Measurements from ENCODE around the gene PTPN2.

DNA sequence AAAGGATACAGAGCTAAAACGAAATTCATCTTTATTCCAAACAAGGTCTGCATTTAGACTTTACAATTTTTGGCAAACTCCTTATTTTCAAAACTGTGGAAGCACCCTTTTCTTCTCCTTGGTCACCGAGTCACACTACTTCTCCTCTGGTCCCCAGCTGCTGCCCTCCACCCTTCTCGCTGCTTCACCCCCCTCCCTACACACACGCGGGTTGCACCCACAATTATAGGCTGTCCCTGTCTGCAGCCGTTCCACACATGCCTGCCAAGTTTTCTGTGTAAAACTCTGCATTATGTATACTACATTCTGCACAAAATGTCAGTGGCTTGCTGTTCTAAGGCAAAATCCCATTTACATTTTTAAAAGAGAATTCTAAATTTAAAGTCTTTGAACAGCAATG, 63.5 kb downstream of the PTPN2 start:
- no peak for TF ChIP-seq EZH2phosphoT487 (conservative IDR thresholded peaks at IDR 0.05; ENCODE audit: low read length)
- TF ChIP-seq, protein P1, sequence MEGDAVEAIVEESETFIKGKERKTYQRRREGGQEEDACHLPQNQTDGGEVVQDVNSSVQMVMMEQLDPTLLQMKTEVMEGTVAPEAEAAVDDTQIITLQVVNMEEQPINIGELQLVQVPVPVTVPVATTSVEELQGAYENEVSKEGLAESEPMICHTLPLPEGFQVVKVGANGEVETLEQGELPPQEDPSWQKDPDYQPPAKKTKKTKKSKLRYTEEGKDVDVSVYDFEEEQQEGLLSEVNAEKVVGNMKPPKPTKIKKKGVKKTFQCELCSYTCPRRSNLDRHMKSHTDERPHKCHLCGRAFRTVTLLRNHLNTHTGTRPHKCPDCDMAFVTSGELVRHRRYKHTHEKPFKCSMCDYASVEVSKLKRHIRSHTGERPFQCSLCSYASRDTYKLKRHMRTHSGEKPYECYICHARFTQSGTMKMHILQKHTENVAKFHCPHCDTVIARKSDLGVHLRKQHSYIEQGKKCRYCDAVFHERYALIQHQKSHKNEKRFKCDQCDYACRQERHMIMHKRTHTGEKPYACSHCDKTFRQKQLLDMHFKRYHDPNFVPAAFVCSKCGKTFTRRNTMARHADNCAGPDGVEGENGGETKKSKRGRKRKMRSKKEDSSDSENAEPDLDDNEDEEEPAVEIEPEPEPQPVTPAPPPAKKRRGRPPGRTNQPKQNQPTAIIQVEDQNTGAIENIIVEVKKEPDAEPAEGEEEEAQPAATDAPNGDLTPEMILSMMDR (IDR thresholded peaks at IDR 0.05; ENCODE audit: insufficient read depth, low read length, poor library complexity, severe bottlenecking), result no peak

All from SU-DHL-6 (cell line).